Measurements from ENCODE around the gene DHTKD1. TPM values are rescaled to one million over a fixed set of nuclear protein-coding genes. Genes with fewer than 3 reads are reported as not detected.

The DHTKD1 gene
- polyA plus RNA-seq, 1 of the 3 experiments (the other 2 are of a cell fraction): 17.7 TPM

DNA sequence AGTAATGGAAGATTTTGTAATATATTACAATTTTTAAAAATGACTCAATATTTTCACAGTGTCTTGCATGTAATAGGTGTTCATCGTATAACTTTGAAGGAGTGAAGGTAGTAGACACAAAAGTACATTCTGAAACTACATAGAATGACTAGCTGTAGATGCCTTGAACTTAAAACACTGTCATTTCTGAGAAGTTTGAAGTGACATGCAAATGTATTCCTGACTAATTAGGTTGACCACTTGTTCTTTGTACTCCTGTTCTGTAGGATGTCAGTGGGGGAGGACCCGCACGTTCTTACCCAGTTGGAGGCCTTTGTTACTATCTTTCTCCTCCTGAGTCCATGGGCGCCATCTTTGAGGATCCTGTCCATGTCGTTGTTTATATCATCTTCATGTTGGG, 91.9 kb downstream of the DHTKD1 start (continued):
- TF ChIP-seq, protein P1, sequence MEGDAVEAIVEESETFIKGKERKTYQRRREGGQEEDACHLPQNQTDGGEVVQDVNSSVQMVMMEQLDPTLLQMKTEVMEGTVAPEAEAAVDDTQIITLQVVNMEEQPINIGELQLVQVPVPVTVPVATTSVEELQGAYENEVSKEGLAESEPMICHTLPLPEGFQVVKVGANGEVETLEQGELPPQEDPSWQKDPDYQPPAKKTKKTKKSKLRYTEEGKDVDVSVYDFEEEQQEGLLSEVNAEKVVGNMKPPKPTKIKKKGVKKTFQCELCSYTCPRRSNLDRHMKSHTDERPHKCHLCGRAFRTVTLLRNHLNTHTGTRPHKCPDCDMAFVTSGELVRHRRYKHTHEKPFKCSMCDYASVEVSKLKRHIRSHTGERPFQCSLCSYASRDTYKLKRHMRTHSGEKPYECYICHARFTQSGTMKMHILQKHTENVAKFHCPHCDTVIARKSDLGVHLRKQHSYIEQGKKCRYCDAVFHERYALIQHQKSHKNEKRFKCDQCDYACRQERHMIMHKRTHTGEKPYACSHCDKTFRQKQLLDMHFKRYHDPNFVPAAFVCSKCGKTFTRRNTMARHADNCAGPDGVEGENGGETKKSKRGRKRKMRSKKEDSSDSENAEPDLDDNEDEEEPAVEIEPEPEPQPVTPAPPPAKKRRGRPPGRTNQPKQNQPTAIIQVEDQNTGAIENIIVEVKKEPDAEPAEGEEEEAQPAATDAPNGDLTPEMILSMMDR (IDR thresholded peaks at IDR 0.05): no peak
- TF ChIP-seq TAF1 (IDR thresholded peaks at IDR 0.05; ENCODE audit: borderline replicate concordance, low read depth, low read length): no peak
- TF ChIP-seq FOSL2 (IDR thresholded peaks at IDR 0.05; ENCODE audit: borderline replicate concordance, low read depth): no peak

DNA sequence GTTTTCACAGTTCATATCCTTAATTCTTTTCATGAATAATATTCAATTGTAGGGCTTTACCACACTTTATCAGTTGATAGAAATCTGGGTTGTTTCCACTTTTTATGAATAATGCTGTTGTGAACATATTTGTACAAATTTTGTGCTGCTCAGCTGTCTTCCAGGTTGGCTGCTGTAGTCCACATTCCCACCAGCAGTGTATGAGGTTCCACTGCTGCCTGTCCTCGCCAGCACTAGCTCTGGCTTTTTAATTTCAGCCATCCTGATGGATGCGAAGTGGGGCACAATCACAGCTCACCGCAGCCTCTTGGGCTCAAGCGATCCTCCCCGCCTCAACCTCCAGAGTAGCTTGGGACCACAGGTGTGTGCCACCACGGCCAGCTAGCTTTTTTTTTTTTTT, 94.2 kb downstream of the DHTKD1 start:
- H2AFZ ChIP-seq (ENCODE audit: low read depth): no peak overlapping the region
- peak overlapping the region in 1 of 2 experiments; percentile 29; a peak in 1 of 4 replicates for H3K27ac ChIP-seq (ENCODE audit: low read depth in 2 of 2, low read length in 1 of 2)
- 97% methylated on average over 6 of the region's 6 CpGs for WGBS (ENCODE audit: low lambda C conversion rate)
- no peak overlapping the region for H3K4me2 ChIP-seq
- no peak for TF ChIP-seq TAF1 (IDR thresholded peaks at IDR 0.05; ENCODE audit: borderline replicate concordance, low read depth, low read length)
- TF ChIP-seq SIN3A (IDR thresholded peaks at IDR 0.05; ENCODE audit: borderline replicate concordance, low read depth, low read length): no peak
- TF ChIP-seq, protein P2, sequence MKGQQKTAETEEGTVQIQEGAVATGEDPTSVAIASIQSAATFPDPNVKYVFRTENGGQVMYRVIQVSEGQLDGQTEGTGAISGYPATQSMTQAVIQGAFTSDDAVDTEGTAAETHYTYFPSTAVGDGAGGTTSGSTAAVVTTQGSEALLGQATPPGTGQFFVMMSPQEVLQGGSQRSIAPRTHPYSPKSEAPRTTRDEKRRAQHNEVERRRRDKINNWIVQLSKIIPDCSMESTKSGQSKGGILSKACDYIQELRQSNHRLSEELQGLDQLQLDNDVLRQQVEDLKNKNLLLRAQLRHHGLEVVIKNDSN (IDR thresholded peaks at IDR 0.05; ENCODE audit: borderline replicate concordance, low read depth): no peak
- TF ChIP-seq, protein P3, sequence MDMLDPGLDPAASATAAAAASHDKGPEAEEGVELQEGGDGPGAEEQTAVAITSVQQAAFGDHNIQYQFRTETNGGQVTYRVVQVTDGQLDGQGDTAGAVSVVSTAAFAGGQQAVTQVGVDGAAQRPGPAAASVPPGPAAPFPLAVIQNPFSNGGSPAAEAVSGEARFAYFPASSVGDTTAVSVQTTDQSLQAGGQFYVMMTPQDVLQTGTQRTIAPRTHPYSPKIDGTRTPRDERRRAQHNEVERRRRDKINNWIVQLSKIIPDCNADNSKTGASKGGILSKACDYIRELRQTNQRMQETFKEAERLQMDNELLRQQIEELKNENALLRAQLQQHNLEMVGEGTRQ (IDR thresholded peaks at IDR 0.05; ENCODE audit: borderline replicate concordance, low read depth, low read length): no peak
- no peak for TF ChIP-seq MXI1 (IDR thresholded peaks at IDR 0.05; ENCODE audit: low read depth, low read length)
- no peak for TF ChIP-seq TCF12 (IDR thresholded peaks at IDR 0.05)
- TF ChIP-seq FOSL2 (IDR thresholded peaks at IDR 0.05; ENCODE audit: borderline replicate concordance, low read depth): no peak
- TF ChIP-seq POLR2AphosphoS5 (IDR thresholded peaks at IDR 0.05; ENCODE audit: low read depth, low read length): no peak
- TF ChIP-seq ELF1 (IDR thresholded peaks at IDR 0.05): no peak
- TF ChIP-seq, protein P1 (IDR thresholded peaks at IDR 0.05): no peak
- H3K9me3 ChIP-seq: no peaks in the 10 kb centered on the region
- H3K9me2 ChIP-seq: no peaks in the 10 kb centered on the region
- no peak for DNase-seq
- H3F3A ChIP-seq (replicated peaks; ENCODE audit: insufficient read depth): peaks cover 5% of the 10 kb centered on the region
- ChIA-PET CTCF (interaction anchor here (0.6 to 1.8 kb wide), 3 partner anchors 13 to 52 kb away, joined by 3 to 7 read pairs (median 3); no protein-coding TSS in a partner anchor), POLR2A (interaction anchor here (0.8 kb wide), 1 partner anchor 60 kb away, joined by 3 read pairs; no protein-coding TSS in a partner anchor)
- H3K4me1 ChIP-seq (ENCODE audit: control insufficient read depth in 1 of 2, insufficient read depth in 2 of 2, low read depth in 1 of 2, low read length in 1 of 2): peaks cover 0 to 13% of the 10 kb centered on the region in 2 experiments; a peak in 2 of 4 replicates
- peaks cover 70 to 74% of the 10 kb centered on the region in 2 experiments for H3K36me3 ChIP-seq (replicated peaks in 1 of 2; ENCODE audit: control insufficient read depth in 1 of 2, insufficient read depth in 2 of 2, low read length in 1 of 2)
- no peak overlapping the region for H3K4me3 ChIP-seq (ENCODE audit: low read depth in 2 of 2, low read length in 1 of 2)
- no peaks in the 10 kb centered on the region for H3K79me2 ChIP-seq (ENCODE audit: insufficient read depth)
- no peaks in the 10 kb centered on the region for H4K20me1 ChIP-seq (ENCODE audit: insufficient read depth)
- no peak overlapping the region for H3K9ac ChIP-seq
- no peaks in the 10 kb centered on the region for H3K27me3 ChIP-seq (ENCODE audit: insufficient read depth)
